DOHH2 (cell line): ENCODE measurements around the gene NEURL2.

Experiments used
- EZH2phosphoT487 ChIP-seq: fragments of 200-600 bp; sonication (generic); IDR thresholded peaks from 2 replicates; pipeline ENCODE4 v1.6.1; 2017; ENCODE audit warnings: borderline replicate concordance, mild to moderate bottlenecking, antibody characterized with exemption, low read length, moderate library complexity, mixed read lengths
- TF ChIP-seq, protein P1 (sequence below): fragments of 200-600 bp; sonication (generic); IDR thresholded peaks from one replicate; pipeline ENCODE4 v1.5.1; 2014; ENCODE audit warnings: antibody characterized with exemption, mild to moderate bottlenecking, low read depth, low read length; ENCODE audit not compliant: poor library complexity, severe bottlenecking

DNA sequence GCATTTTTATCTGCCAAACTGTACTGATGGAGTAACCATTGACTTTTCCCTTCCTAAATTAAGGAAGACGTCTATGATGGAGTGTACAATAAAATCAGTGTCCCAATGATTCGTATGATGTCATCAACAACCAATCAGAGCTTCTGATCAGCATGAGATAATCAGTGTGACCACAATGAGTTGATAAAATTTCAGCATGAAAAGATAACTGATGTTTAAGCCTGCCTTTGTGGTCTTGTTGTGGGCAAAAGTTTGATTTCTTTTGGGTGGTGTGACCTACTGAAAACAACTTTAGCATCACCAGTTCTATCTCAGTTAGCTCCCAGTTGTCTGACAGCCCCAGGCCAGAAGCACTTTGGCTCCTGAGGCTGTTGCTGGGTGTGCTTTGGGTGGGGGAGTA is 46.8 kb upstream of the NEURL2 start:
- TF ChIP-seq, protein P1, sequence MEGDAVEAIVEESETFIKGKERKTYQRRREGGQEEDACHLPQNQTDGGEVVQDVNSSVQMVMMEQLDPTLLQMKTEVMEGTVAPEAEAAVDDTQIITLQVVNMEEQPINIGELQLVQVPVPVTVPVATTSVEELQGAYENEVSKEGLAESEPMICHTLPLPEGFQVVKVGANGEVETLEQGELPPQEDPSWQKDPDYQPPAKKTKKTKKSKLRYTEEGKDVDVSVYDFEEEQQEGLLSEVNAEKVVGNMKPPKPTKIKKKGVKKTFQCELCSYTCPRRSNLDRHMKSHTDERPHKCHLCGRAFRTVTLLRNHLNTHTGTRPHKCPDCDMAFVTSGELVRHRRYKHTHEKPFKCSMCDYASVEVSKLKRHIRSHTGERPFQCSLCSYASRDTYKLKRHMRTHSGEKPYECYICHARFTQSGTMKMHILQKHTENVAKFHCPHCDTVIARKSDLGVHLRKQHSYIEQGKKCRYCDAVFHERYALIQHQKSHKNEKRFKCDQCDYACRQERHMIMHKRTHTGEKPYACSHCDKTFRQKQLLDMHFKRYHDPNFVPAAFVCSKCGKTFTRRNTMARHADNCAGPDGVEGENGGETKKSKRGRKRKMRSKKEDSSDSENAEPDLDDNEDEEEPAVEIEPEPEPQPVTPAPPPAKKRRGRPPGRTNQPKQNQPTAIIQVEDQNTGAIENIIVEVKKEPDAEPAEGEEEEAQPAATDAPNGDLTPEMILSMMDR = no peak
- no peak for TF ChIP-seq EZH2phosphoT487
